Right ventricle myocardium inferior (tissue), 1 donor: ENCODE results near the gene WAPL. TPM values are rescaled to one million over a fixed set of nuclear protein-coding genes. Genes with fewer than 3 reads are reported as not detected.
A peak's percentile ranks its signal among the peaks of the same experiment; 100 is the strongest.
"Not testable (repeated sequence)": the region's sequence is repeated elsewhere in the genome, so short reads cannot be mapped to it uniquely, and the experiment has no call there.

ENCODE experiments used
- ATAC-seq: fragments of 200-7000 bp; cut with Tn5 transposase; one replicate; pipeline ENCODE4 v1.9.1; 2020; ENCODE audit warnings: mild to moderate bottlenecking, moderate library complexity
- DNase-seq: peaks from one replicate; pipeline ENCODE4 v3.0.0; 2021; ENCODE audit errors: missing footprints
- intact Hi-C: fragments of 100-400 bp; cut with DNase I; formaldehyde crosslinking; loops from one replicate; pipeline ENCODE4 v1.11.0; 2022
- total RNA-seq: library from RNA; stranded (reverse); fragmentation: NEBNext Ultra II Directional; extraction: Animal tissue kit (Norgen Biotek cat#: 25700); gene quantifications from one replicate; pipeline ENCODE4 v1.2.1, GENCODE V29; 2021
- donor health status: DM: no; HTN: yes; CAD: no; lungs with severe emphysema.

The WAPL gene
- total RNA-seq, 1 donor from 2014 or later, result 21.5 TPM

DNA sequence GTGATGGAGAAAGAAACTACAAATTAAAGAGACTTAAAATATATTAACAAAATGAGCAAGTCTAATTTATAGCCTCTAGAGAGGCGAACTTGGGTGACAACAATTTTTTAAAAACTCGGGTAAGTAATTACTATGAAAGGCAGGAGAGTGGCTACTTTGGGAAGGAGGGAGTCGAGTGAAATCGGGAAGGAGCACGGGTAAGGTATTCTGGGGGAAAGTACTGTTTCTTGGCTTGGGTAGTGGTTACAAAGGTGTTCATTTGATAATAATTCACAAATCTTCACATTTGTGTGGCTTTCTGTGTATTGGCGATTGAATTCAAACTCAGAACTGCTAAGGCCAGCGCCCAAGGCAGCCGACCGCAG, 122.1 kb downstream of the WAPL start:
- intact Hi-C loops, result loop anchor here (1.0 kb wide), 1 partner anchor 186 kb away; no protein-coding TSS in a partner anchor
- DNase-seq, result no peak
- ATAC-seq, result no peak

DNA sequence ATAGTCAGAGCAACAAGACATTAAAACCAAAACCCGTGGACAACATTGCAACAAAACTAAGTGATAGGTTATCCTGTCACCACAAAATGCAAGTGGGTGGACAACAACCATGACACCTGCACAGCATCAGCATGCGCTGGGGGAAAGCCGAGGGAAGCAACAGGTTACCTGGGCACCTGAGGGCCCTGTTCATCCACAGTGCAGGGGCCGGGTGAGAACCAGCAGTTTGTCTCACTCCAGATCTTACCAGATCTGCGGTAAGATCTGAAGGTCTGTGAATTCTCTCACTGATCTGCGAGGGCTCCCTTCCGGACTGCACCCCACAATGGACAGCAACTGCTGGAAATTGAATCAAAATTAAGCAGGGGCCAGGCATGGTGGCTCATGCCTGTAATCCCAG, 124.5 kb downstream of the WAPL start:
- DNase-seq (no peak), ATAC-seq (no peak)
- intact Hi-C loops, result no loop called here

DNA sequence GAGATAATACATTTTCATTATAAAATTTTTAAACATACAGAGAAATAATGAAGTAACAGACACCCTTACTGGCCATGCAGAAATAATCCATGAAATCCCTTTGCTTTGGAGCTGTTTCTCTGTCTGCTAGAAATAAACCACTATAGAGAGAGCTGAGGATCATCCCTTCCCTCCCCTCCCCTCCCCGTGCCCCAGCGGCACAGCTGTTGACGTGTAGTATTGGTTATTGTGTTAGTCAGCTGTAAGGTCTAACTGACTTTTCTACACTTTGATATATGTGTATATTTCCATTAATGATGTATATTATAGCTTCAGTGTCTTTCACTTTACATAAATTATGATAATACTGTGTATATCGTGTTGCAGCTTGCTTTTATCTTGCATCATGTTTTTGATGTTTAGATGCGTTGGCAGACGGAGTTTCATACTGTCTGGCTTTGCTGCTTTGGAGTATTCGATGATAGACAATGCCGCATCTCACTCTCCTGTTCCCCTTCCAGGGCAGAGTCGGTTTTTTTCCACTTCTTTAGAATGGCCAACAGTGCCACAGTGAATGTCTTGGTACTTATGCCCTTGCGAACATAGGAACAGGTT, 127.6 kb downstream of the WAPL start:
- DNase-seq (no peak), ATAC-seq (no peak)
- intact Hi-C loops, result no loop called here

DNA sequence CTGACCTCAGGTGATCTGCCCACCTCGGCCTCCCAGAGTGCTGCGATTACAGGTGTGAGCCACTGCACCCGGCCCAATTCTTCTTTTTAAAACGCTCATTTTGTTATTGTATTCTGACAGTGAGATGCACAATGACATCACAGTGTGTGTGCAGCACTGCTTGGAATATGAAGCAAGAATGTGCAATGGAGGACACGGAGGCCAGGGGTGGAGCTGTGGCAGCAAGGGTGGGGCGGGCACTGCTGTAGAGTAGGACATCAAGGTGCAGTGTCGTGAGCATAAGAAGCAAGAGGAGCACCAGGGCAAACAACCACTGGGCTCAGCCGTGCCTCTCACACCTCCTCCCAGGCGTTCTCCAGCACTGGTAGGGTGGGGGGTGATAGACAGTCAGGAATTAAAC, 128.2 kb downstream of the WAPL start:
- intact Hi-C loops, result no loop called here

DNA sequence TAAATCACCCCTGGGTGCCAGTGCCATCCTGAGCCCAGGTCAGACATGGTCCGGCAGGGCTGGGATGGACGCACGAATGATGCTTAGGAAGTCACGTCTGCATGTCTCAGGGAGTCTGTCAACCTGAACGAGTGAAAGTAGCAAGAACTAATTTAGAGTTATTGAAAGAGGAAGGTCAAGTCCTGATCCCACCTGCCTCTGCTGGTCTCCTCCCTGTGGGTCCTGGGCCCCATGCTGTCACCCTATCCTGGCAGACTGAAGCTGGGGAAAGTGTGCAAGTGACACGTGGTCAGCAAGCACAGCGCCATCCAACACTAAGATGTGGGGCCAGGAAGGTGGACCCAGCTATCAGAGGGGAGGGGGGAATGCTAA, 128.9 kb downstream of the WAPL start:
- ATAC-seq (no peak), DNase-seq (no peak)
- intact Hi-C loops, result no loop called here

More for the DNA sequence above, 128.2 kb downstream of the WAPL start:
- DNase-seq (no peak), ATAC-seq (no peak)

DNA sequence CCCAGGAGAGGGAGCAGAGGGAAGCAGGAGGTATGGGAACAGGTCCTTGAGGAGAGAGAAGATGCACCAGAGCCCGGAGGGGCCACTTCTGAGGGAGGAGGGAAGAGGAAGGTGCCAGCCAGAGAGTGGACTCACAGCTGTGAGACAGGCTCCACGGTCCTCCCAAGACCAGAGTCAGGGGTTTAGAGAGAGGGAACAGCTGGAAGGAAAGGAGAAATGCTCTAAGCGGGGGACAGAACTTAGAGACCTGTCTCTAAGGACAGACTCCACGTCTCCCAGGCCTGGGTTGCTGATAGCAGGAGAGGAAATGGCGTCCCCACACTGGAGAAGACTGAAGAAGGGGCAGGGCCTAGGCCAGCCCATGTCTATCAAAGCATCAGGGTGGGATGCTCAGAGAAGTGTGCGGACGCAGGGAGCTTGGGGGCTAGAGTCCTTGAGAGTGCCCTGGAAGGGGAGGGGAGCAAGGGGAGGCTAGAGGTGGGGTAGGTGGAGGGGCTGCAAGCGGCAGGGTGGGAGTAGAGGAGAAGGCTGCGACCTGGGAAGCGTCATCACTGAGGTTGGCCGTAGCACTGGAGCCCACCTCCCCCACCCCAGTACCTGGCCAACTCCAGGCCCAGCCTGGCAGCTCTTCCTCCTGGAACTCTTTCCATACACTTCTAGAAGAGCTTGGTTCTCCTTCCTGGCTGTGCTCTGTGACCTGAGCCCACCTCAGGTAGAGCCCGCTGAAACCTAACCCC, 129.4 kb downstream of the WAPL start:
- intact Hi-C loops, result no loop called here
- ATAC-seq (peak; percentile 47), DNase-seq (no peak)

DNA sequence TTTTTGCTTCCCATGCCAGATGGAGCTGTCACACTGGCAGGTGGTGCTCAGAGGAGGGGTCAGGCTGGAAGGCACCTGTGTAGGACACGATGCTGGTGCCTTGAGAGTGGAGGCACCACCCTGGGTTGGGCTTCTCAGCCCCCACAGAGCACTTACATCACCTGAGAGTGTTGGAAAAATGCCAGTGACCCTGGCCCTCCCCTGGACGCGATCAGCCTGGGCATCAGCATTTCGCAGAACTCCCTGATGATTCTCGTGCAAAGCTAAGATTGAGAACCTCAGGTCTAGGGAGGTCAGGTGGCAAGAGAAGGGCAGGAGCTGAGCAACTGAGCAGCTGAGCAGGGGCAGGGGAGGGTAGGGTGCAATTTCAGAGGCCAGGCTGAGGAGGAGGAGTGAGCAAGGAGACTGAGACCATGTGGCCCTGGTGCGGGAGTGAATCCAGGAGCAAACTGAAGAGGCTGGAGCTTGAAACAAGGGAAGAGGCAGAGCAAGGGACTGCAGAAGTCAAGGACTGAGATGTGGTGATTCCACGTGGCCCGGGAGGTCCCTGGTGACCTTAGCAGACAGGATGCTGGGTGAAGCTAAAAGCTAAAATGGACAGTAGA, 130.3 kb downstream of the WAPL start:
- no peak for ATAC-seq
- intact Hi-C loops, result no loop called here
- no peak for DNase-seq

DNA sequence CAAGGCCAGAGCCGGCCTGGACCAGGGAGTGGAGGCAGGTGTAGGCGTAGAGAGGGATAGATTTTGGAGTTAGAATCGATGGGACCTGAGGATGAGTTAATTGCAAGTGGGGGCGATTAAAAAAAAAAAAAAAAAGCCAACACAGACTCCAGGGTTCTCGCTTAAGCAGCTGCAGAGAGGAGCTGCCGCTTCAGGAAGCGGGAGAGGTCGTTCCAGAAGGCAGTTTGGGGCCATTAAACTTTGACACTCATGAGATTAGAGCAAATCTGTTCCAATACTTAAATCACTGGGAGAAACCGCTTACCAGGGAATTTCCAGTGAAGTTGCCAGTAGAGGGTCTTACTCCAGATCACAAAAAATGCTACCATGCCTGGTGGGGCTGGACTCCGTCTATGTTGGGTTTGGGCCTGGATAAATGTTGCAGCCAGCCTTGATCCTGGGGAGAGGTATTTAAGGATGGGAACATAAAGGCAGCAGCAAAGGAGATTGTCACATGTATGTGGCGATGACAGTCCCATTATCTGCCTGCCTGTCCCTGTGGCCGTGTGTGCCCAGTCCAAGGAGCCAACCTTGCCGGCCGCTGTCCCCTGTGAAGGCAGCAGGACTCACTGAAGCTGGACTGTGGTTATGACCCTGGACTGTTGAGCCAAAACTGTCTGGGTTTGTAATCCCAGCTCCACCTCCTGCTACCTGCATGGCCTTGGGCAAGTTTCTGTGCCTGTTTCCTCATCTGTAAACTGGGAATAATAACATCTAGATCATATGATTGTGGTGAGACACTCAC, 131.1 kb downstream of the WAPL start:
- DNase-seq, result no peak
- no peak for ATAC-seq
- intact Hi-C loops, result no loop called here

DNA sequence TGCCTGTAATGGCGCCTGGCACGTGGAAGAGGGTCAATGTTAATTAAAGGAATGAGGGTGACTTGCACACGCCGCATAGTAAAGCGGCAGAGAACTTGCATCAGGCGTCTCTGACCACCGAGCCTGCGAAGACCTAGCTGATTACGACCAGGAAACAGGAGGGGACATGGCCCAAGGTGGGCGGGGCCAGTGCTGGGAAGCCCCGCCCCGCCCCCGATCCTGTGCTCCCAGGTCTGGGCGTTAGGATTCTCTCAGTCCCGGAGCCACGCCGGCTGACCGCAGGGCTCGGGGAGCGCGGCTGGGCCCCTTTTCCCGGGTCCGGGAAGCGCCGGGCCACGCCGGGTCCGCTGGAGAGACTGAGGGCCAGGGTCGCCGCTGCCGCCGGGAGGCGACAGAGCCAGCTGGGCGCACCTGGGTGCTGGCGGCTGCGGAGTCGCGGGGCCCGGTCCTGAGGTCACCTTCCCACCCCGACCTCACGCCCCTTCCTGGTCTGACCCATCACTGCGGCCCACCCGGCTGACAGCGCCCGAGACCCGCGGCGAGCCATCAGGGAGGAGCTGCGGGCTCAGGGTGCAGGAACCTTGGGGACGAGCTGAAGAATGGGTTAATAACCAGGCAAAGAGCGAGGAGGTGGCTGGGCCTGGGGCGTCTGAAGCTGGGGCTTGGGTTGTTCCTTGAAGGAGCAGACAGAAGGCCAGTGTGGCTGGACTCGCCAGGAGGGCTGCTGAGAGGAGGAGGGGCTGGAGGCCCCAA, 132.0 kb downstream of the WAPL start:
- ATAC-seq, result peak; percentile 53
- intact Hi-C loops, result no loop called here
- DNase-seq, result no peak

DNA sequence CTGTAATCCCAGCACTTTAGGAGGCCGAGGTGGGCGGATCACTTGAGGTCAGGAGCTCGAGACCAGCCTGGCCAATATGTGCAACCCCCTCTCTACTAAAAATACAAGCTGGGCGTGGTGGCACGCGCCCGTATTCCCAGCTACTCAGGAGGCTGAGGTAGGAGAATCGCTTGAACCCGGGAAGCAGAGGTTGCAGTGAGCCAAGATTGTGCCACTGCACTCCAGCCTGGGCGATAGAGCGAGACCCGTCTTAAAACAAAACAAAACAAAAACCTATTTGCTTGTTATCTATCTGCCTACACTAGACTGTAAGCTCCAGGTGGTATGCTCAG, 132.5 kb downstream of the WAPL start:
- DNase-seq, intact Hi-C loops, ATAC-seq: not testable (repeated sequence)

DNA sequence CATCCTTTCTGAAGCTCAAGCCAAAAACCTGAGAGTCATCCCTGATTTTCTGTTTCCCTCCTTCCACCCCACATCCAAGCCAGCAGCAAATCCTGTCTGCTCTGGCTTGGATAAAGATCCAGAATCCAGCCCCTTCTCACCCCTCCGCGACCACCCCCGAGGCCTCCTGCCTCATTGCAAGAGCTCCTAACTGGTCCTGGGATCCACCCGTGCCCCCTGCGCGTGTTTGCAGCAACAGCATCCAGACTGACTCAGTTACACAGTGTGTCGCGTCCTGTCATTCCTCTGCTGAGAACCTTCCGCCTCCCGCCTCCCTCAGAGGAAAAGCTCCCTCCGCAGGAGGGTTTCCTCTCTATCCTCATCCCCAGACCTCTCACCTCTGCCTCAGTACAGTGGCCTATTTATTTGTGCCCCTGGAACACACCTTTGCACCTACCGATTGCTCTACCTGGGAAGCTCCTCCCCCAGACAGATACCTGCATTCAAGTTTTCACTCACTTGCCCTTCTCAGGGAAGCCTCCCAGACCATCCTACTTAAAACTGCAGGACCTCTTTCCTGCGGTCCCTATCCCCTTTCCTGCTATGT, 133.4 kb downstream of the WAPL start:
- intact Hi-C loops, result no loop called here
- DNase-seq, result no peak
- ATAC-seq, result no peak

DNA sequence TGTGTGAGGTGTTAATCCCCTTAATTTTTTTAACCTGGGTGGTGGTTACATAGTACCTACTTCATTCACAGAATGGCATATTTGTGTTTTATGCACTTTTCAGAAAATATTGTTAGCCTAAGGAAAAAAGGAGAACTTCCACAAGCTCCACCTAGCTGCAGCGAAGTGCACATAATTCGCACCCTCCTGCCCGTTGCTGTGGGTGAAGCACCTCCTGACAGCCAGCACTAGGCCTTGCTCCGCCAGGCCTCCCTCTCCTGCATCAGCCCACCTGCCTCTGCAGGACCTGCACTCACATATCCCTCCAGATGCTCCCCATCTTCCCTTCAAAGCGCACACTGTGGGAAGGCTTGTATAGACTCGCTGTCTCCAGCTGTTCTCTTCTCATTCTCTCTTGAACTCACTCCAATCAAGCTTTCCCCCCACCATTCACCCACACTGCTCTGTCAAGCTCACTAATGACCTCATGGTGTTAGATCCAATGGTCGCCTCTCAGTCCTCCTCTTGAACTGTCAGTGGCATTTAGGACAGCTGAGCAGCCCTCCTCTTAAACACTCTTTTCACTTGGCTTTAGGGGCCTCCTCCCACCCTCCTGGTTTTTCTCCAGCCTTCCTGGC, 134.3 kb downstream of the WAPL start:
- ATAC-seq, result no peak
- intact Hi-C loops, result no loop called here
- no peak for DNase-seq

DNA sequence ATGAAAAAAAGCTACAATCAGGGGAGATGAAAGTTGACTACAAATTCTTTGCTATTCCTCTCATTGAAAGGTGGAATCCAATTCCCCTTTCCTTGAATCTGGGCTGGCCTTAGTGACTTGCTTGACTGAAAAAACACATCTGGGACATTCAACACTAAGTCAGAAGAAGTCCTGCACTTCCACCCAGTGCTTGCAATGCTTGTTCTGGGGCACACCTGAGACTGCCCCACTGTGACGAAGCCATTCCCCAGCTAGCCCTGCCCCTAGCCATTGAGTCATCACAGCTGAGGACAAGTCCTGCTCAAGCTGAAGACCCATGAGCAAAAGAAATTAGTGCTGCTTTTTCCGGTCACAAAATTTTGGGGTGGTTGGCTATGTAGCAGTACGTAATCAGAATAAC, 135.8 kb downstream of the WAPL start:
- no peak for DNase-seq
- intact Hi-C loops, result no loop called here

More for the DNA sequence above, 135.8 kb downstream of the WAPL start:
- ATAC-seq, result no peak

Other genes starting within 250 kb of the WAPL start
- 1.3 TPM for gene GRID1, start 155.0 kb downstream of the WAPL start, total RNA-seq
- gene OPN4, start 132.8 kb upstream of the WAPL start, total RNA-seq, result 0.41 TPM
- 1,478 TPM for gene LDB3, start 146.7 kb upstream of the WAPL start, total RNA-seq
- 53.2 TPM for gene BMPR1A, start 234.8 kb upstream of the WAPL start, total RNA-seq